ENCODE measurements around the gene PRDX4. TPM values are rescaled to one million over a fixed set of nuclear protein-coding genes. Genes with fewer than 3 reads are reported as not detected.

The PRDX4 gene
- total RNA-seq, 2 experiments from 2014 or later = 46.0 to 88.0 TPM

DNA sequence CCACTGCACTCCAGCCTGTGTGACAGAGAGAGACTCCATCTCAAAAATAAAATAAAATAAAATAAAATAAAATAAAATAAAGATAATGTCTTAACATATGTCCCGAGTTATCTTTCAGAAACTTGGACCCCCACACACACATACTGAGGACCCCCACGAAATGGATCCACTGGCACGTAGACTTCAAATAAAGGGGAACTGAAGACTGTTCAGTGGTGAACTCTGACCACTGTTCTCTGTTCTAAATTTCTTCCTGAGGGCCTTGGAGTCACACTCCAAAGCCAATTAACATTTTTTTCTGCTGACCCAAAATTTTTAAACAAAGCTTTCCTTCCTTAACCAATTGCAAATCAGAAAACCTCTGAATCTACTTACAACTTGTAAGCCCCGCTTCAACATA is 43.5 kb upstream of the PRDX4 start:
- no peaks in the 10 kb centered on the region for H4K20me1 ChIP-seq (ENCODE audit: insufficient read depth, low read length)
- H2AFZ ChIP-seq (ENCODE audit: low read length) = no peak overlapping the region
- H3K4me2 ChIP-seq (ENCODE audit: low read length) = no peak overlapping the region
- DNase-seq (ENCODE audit: low spot score) = no peak
- no peaks in the 10 kb centered on the region for H3K4me1 ChIP-seq (ENCODE audit: insufficient read depth, low read length, poor library complexity, severe bottlenecking)
- no peaks in the 10 kb centered on the region for H3K9me3 ChIP-seq (ENCODE audit: low read length)
- no peaks in the 10 kb centered on the region for H3K9me2 ChIP-seq (ENCODE audit: insufficient read depth, low read length)
- no peak overlapping the region for H3K4me3 ChIP-seq (ENCODE audit: low read depth, low read length, poor library complexity, severe bottlenecking)
- H3K36me3 ChIP-seq (ENCODE audit: insufficient read depth, low read length) = no peaks in the 10 kb centered on the region
- intact Hi-C loops (cut with micrococcal nuclease; ENCODE audit: unreplicated experiment) = no loop called here
- ChIA-PET CTCF (ENCODE audit: unreplicated experiment) (no interaction called here), POLR2A (no interaction called here)
- H3K79me2 ChIP-seq (ENCODE audit: insufficient read depth, low read depth, low read length) = no peaks in the 10 kb centered on the region
- H3K27ac ChIP-seq (ENCODE audit: low read depth, low read length, poor library complexity, severe bottlenecking) = no peak overlapping the region
- TF ChIP-seq, protein P1, sequence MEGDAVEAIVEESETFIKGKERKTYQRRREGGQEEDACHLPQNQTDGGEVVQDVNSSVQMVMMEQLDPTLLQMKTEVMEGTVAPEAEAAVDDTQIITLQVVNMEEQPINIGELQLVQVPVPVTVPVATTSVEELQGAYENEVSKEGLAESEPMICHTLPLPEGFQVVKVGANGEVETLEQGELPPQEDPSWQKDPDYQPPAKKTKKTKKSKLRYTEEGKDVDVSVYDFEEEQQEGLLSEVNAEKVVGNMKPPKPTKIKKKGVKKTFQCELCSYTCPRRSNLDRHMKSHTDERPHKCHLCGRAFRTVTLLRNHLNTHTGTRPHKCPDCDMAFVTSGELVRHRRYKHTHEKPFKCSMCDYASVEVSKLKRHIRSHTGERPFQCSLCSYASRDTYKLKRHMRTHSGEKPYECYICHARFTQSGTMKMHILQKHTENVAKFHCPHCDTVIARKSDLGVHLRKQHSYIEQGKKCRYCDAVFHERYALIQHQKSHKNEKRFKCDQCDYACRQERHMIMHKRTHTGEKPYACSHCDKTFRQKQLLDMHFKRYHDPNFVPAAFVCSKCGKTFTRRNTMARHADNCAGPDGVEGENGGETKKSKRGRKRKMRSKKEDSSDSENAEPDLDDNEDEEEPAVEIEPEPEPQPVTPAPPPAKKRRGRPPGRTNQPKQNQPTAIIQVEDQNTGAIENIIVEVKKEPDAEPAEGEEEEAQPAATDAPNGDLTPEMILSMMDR (conservative IDR thresholded peaks at IDR 0.05; ENCODE audit: low read length) = no peak
- no peak for TF ChIP-seq EZH2phosphoT487 (IDR thresholded peaks at IDR 0.05; ENCODE audit: borderline replicate concordance, low read depth, low read length)
- BruUV-seq (replicated peaks) = no TSS peak

DNA sequence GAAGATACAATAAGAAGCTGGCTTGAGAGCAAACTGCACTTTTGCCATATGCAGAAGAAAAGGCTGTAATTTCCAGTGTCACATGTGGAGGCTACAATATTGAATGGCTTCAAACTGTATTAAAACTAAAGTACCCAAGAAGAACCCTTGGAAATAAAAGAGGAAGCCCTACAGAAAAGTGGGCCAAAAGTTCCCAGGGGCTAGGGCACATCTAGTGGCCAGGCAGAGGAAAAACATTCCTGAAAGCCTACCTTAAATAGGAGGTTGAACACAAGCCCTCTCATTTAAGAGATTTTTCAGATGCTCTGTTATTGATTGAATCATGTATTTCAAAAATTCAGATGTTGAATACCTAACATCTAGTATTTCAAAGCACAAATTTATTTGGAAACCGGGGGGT is 40.6 kb upstream of the PRDX4 start:
- Histone ChIP-seq H4K20me1 (ENCODE audit: insufficient read depth, low read length) (no peaks in the 10 kb centered on the region), H3K4me1 (ENCODE audit: insufficient read depth, low read length, poor library complexity, severe bottlenecking) (no peaks in the 10 kb centered on the region), H3K79me2 (ENCODE audit: insufficient read depth, low read depth, low read length) (no peaks in the 10 kb centered on the region), H3K4me2 (ENCODE audit: low read length) (no peak overlapping the region), H3K27ac (ENCODE audit: low read depth, low read length, poor library complexity, severe bottlenecking) (no peak overlapping the region), H3K9me3 (ENCODE audit: low read length) (no peaks in the 10 kb centered on the region), H3K4me3 (ENCODE audit: low read depth, low read length, poor library complexity, severe bottlenecking) (no peak overlapping the region), H2AFZ (ENCODE audit: low read length) (no peak overlapping the region), H3K9me2 (ENCODE audit: insufficient read depth, low read length) (no peaks in the 10 kb centered on the region), H3K36me3 (ENCODE audit: insufficient read depth, low read length) (no peaks in the 10 kb centered on the region)
- POLR2A ChIA-PET = no interaction called here
- CTCF ChIA-PET (ENCODE audit: unreplicated experiment) = no interaction called here
- DNase-seq (ENCODE audit: low spot score) = no peak
- intact Hi-C loops (cut with micrococcal nuclease; ENCODE audit: unreplicated experiment) = no loop called here
- TF ChIP-seq, protein P1 (conservative IDR thresholded peaks at IDR 0.05; ENCODE audit: low read length) = peak; percentile 40
- TF ChIP-seq EZH2phosphoT487 (IDR thresholded peaks at IDR 0.05; ENCODE audit: borderline replicate concordance, low read depth, low read length) = no peak
- no TSS peak for BruUV-seq (replicated peaks)

DNA sequence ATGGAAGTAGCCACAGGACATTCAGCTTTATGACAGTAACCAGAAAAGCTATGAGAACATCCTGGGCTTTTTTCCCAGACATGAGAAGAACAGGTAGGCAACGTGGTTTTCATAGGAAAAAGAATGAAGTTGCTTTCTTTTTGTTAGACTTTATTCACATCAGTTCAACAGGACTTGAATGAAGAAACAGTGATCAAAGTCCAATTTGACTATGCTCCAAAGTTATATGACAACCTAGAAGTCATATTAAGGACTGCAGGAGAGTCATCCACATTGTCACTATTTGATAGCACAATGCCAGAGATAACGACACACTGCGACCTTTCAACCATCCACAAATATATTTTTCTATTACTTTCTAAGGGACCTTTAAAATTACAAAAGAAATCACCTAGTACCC is 39.2 kb upstream of the PRDX4 start:
- no peak for TF ChIP-seq EZH2phosphoT487 (IDR thresholded peaks at IDR 0.05; ENCODE audit: borderline replicate concordance, low read depth, low read length)
- TF ChIP-seq, protein P1 (conservative IDR thresholded peaks at IDR 0.05; ENCODE audit: low read length) = no peak
- no TSS peak for BruUV-seq (replicated peaks)
- Histone ChIP-seq H2AFZ (ENCODE audit: low read length) (no peak overlapping the region), H3K79me2 (ENCODE audit: insufficient read depth, low read depth, low read length) (no peaks in the 10 kb centered on the region), H3K4me1 (ENCODE audit: insufficient read depth, low read length, poor library complexity, severe bottlenecking) (no peaks in the 10 kb centered on the region), H4K20me1 (ENCODE audit: insufficient read depth, low read length) (no peaks in the 10 kb centered on the region), H3K27ac (ENCODE audit: low read depth, low read length, poor library complexity, severe bottlenecking) (no peak overlapping the region), H3K36me3 (ENCODE audit: insufficient read depth, low read length) (no peaks in the 10 kb centered on the region), H3K9me2 (ENCODE audit: insufficient read depth, low read length) (no peaks in the 10 kb centered on the region), H3K9me3 (ENCODE audit: low read length) (no peaks in the 10 kb centered on the region), H3K4me3 (ENCODE audit: low read depth, low read length, poor library complexity, severe bottlenecking) (no peak overlapping the region), H3K4me2 (ENCODE audit: low read length) (no peak overlapping the region)
- ChIA-PET CTCF (ENCODE audit: unreplicated experiment) (no interaction called here), POLR2A (no interaction called here)
- no peak for DNase-seq (ENCODE audit: low spot score)
- intact Hi-C loops (cut with micrococcal nuclease; ENCODE audit: unreplicated experiment) = no loop called here
